GM12864 (cell line): ENCODE data around the gene DOLPP1.

Source experiments
- DNase-seq: peaks from one replicate; pipeline ENCODE4 v3.0.0-alpha.2; 2011; ENCODE audit warnings: low read depth
- H3K4me3 ChIP-seq: 2 replicates; pipeline ENCODE4 v1.5.1; 2011; ENCODE audit warnings: mild to moderate bottlenecking, low read depth, low read length, control low read depth
- TF ChIP-seq, protein P1 (sequence below): IDR thresholded peaks from 2 replicates; pipeline ENCODE4 v1.5.1; 2011; ENCODE audit warnings: low read depth, mild to moderate bottlenecking, moderate library complexity, low read length, control low read depth, inconsistent platforms; ENCODE audit errors: missing control alignments

Gene DOLPP1

DNA sequence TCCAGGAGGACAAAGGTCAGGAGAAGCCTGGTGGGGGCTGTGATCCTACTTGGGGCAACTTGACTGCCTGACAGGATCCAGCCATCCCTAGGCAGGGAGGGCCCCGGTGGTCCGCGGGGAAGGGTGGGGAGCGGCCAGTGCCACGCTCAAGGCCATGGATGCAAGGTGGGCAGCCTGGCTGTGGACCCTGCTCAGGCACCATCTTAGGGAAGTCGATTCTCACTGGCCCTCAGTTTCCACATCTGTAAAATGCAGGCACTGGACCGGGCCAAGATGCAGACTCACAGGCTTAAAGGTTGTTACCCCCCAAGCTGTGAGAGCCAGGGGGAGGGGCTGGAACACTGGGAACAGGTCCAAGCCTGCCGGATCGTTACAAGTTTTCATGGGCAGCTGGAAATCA lies 8.7 kb upstream of the DOLPP1 start:
- no peak overlapping the region for H3K4me3 ChIP-seq
- TF ChIP-seq, protein P1, sequence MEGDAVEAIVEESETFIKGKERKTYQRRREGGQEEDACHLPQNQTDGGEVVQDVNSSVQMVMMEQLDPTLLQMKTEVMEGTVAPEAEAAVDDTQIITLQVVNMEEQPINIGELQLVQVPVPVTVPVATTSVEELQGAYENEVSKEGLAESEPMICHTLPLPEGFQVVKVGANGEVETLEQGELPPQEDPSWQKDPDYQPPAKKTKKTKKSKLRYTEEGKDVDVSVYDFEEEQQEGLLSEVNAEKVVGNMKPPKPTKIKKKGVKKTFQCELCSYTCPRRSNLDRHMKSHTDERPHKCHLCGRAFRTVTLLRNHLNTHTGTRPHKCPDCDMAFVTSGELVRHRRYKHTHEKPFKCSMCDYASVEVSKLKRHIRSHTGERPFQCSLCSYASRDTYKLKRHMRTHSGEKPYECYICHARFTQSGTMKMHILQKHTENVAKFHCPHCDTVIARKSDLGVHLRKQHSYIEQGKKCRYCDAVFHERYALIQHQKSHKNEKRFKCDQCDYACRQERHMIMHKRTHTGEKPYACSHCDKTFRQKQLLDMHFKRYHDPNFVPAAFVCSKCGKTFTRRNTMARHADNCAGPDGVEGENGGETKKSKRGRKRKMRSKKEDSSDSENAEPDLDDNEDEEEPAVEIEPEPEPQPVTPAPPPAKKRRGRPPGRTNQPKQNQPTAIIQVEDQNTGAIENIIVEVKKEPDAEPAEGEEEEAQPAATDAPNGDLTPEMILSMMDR, result no peak
- DNase-seq, result no peak

- TF ChIP-seq, protein P1, result no peak
- no peak overlapping the region for H3K4me3 ChIP-seq
- DNase-seq, result no peak
Measured at GRCh38 chr9:129073404-129073803, 7.5 kb upstream of the DOLPP1 start.

GRCh38 chr9:129074106-129074505 lies 6.8 kb upstream of the DOLPP1 start:
- DNase-seq, result no peak
- no peak overlapping the region for H3K4me3 ChIP-seq
- TF ChIP-seq, protein P1, result no peak

DNA sequence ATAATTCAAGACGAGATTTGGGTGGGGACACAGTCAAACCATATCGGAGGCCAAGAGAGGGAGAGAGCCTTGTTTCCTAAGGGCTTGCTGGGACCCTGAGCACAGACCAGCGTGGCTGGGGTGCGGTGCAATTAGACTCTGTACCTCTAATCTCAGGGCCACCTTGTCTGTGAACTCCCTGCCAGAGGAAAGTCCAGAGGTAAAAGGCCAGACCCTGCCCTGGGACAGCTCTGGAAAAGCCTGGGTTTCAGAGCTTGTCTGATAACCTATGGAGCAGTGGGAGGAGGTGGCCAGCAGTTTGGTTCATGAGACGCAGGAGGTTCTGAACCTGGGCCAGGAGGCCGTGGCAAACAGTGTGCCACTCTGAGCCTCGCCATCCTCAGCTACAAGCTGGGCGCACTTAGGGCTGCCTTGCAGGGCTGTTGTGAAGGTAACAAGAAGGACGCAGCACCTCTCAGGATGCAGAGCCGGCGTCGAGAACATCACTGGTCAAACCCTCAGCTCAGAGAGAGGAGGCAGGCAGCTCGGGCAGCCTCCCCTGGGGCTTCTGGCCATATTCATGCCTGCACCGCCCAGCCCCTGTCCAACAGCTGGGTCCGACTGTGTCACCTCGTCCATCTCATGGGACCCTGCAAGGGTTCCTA lies 4.8 kb upstream of the DOLPP1 start:
- H3K4me3 ChIP-seq, result no peak overlapping the region
- TF ChIP-seq, protein P1, result no peak
- no peak for DNase-seq

- DNase-seq, result no peak
- H3K4me3 ChIP-seq, result no peak overlapping the region
- TF ChIP-seq, protein P1, result no peak
Measured at GRCh38 chr9:129076640-129077037, 4.3 kb upstream of the DOLPP1 start.

DNA sequence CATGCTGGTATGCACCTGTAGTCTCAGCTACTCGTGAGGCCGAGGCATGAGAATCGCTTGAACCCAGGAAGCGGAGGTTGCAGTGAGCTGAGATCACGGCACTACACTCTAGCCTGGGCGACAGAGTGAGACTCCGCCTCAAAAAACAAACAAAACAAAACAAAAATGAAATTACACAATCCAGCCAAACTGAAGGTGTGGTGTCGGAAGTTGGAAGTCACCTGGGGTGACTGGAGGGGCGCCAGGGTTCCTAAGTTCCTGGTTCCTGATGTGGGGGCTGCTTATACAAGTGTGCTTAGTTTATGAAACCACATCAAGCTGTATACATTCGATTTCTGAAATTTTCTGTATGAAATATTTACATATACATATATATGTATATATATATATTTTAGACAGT lies 3.7 kb upstream of the DOLPP1 start:
- TF ChIP-seq, protein P1, result no peak
- no peak overlapping the region for H3K4me3 ChIP-seq
- no peak for DNase-seq
